ENCODE results near the gene WRNIP1.
"Not testable (repeated sequence)": the region's sequence is repeated elsewhere in the genome, so short reads cannot be mapped to it uniquely, and the experiment has no call there.

The WRNIP1 gene

DNA sequence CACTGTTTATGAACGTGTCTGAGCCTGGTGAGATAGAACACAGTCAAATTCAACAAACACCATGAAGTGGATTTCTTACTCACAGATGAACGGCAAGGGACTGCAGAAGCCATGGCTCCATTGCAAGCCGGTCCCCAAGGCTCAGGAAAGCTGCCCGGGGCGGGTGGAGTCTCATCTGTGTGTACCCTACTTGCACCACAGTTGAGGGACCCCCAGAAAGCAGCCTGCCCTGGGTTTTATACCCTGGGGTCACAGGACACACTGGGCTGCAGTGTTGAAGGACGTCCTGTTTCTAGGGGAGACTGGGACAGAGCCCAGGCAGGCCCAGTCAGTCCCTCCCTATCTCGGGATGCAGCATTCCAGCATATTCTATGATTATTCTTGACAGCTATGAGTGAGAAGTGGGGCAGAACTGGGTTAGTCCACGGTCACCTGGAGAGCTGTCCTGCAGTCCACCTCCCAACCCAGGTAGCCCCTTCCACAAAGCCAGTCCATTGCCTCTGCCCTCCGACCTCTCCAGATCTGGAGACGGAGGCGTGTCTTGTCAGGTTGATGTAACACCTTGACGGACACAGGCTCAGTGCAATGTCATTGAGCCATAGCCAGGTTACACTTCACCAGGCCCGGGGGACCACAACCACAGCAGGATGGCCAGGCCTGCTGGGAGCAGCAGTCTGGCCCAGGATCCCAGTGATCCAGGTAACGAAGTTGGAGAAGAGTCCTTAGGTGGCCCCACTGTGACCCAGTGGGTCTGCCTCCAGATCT is 35.5 kb downstream of the WRNIP1 start:
- DNase-seq = no peak
- H3K27me3 ChIP-seq = no peaks in the 10 kb centered on the region
- TF ChIP-seq, protein P1, sequence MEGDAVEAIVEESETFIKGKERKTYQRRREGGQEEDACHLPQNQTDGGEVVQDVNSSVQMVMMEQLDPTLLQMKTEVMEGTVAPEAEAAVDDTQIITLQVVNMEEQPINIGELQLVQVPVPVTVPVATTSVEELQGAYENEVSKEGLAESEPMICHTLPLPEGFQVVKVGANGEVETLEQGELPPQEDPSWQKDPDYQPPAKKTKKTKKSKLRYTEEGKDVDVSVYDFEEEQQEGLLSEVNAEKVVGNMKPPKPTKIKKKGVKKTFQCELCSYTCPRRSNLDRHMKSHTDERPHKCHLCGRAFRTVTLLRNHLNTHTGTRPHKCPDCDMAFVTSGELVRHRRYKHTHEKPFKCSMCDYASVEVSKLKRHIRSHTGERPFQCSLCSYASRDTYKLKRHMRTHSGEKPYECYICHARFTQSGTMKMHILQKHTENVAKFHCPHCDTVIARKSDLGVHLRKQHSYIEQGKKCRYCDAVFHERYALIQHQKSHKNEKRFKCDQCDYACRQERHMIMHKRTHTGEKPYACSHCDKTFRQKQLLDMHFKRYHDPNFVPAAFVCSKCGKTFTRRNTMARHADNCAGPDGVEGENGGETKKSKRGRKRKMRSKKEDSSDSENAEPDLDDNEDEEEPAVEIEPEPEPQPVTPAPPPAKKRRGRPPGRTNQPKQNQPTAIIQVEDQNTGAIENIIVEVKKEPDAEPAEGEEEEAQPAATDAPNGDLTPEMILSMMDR (IDR thresholded peaks at IDR 0.05; ENCODE audit: low read depth, low read length) = no peak
- H3K4me3 ChIP-seq (ENCODE audit: low read depth, low read length) = no peak overlapping the region
- H3K4me1 ChIP-seq = no peaks in the 10 kb centered on the region
- H3K9me3 ChIP-seq = no peaks in the 10 kb centered on the region; the same call in 1 of the 2 replicates
- H3K36me3 ChIP-seq = no peaks in the 10 kb centered on the region

DNA sequence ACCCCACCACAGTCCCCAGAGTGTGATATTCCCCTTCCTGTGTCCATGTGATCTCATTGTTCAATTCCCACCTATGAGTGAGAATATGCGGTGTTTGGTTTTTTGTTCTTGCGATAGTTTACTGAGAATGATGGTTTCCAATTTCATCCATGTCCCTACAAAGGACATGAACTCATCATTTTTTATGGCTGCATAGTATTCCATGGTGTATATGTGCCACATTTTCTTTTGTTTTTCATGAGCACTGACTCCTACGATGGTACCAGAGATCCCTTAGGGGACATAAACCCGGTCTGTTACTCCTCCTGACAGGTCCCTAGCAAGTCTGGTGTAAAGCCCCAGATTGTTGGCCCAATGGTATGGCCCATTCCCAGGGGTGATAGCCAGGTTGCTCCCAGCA is 36.5 kb downstream of the WRNIP1 start:
- not testable (repeated sequence) for H3K27me3 ChIP-seq; H3K9me3 ChIP-seq; H3K4me1 ChIP-seq; DNase-seq; H3K36me3 ChIP-seq; H3K4me3 ChIP-seq (ENCODE audit: low read depth, low read length)

DNA sequence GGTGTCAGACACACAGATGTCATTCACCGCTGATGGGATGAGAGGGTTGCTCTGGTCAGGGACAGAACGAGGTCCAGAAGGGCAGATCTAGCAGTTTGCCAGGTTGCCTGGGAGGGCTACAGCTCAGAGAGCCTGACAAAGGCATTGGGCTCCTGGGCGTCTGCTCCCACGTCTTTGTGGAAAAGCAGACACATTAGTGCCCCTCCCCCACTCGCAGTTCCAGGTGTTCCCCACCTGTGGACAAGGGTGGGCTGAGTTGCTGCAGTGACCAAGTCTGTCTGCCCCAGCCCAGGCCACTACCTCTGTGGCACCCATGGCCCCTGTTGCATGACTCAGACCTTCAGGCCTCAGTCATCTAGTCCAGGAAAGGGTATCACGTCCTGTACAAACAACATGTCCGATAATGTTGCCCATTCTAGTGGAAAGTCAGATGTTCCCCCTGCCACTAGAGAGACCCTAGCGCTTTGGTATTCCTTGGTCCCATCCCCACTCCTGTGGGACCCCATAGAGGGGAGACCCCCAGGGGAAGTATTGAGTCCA is 37.4 kb downstream of the WRNIP1 start:
- H3K36me3 ChIP-seq = no peaks in the 10 kb centered on the region
- no peak for DNase-seq
- H3K9me3 ChIP-seq = no peaks in the 10 kb centered on the region; the same call in 1 of the 2 replicates
- H3K27me3 ChIP-seq = no peaks in the 10 kb centered on the region
- H3K4me3 ChIP-seq (ENCODE audit: low read depth, low read length) = no peak overlapping the region
- TF ChIP-seq, protein P1 (IDR thresholded peaks at IDR 0.05; ENCODE audit: low read depth, low read length) = no peak
- no peaks in the 10 kb centered on the region for H3K4me1 ChIP-seq

DNA sequence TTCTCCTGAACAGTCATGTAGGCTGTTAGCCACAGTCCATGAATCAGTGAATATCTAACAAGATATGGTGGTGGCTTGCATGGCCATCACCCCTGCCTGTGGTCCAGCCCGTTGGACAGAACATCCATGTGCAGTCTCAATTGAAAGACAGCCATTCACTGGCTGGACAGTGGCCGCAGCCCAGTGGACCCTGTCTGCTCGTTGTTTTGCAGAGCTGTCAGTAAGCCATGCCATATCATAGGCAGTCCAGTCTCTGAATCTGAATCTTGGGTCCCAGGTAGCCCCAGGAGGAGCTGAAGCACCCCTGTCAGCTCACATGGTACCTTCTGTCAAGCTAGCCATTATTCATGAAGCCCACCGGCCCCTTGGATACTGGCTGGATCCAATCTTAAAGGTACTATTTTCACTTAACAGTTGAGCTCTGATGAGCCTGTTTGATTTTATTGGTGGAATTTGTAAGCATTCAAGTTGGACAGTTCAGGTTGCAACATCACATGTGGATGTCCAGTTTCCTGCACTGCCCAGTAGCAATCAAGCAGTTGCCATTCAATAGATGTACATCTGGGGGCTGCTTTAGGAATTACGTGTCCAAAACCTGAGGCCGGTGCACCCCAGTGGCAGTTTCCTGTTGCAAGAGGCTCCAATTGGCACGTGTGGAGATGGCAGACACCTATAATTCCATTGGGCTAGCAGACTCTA is 38.7 kb downstream of the WRNIP1 start:
- TF ChIP-seq, protein P1 (IDR thresholded peaks at IDR 0.05; ENCODE audit: low read depth, low read length) = no peak
- H3K4me3 ChIP-seq (ENCODE audit: low read depth, low read length) = no peak overlapping the region
- no peaks in the 10 kb centered on the region for H3K4me1 ChIP-seq
- no peaks in the 10 kb centered on the region for H3K36me3 ChIP-seq
- no peaks in the 10 kb centered on the region; the same call in 1 of the 2 replicates for H3K9me3 ChIP-seq
- no peaks in the 10 kb centered on the region for H3K27me3 ChIP-seq
- no peak for DNase-seq

DNA sequence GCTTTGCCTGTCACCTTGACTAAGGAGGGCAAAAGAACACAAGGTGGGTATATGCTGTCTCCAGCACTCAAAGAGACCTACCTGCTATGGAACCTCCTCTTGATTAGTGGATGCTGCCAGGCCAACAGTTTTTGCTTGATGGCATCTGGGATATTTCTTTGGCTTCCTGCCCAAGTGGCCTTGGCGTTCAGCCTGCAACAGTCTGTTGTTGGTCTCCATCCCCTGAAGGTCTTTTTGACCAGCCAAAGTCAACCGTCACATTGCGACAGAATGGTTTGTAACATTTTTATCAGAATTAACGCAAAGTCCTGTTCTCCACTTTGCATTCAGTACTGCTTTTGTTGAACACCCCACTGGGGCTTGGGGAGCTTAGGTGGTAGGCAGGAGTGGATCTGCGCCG is 39.3 kb downstream of the WRNIP1 start:
- TF ChIP-seq, protein P1 (IDR thresholded peaks at IDR 0.05; ENCODE audit: low read depth, low read length) = no peak

DNA sequence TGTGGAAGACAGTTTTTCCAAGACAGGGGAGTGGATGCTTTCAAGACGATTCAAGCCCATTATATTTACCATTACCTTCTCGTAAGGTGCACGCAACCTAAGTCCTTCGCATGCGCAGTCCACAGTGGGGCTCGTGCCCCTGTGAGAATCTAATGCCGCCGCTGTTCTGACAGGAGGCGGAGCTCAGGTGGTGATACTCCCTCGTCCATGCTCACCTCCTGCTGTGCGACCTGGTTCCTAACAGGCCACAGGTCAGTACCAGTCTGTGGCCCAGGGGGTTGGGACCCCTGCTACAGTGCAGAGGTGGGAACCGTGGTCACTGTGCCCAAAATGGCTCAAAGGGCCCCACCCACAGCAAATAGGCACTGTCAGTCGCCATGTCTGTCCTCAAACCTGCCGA is 39.8 kb downstream of the WRNIP1 start:
- no peaks in the 10 kb centered on the region for H3K36me3 ChIP-seq
- no peaks in the 10 kb centered on the region for H3K4me1 ChIP-seq
- no peaks in the 10 kb centered on the region for H3K27me3 ChIP-seq
- no peak for DNase-seq
- H3K4me3 ChIP-seq (ENCODE audit: low read depth, low read length) = no peak overlapping the region
- H3K9me3 ChIP-seq = no peaks in the 10 kb centered on the region; the same call in 1 of the 2 replicates
- TF ChIP-seq, protein P1 (IDR thresholded peaks at IDR 0.05; ENCODE audit: low read depth, low read length) = no peak

More for the DNA sequence above, 39.3 kb downstream of the WRNIP1 start:
- DNase-seq = no peak
- H3K9me3 ChIP-seq = no peaks in the 10 kb centered on the region; the same call in 1 of the 2 replicates
- H3K36me3 ChIP-seq = no peaks in the 10 kb centered on the region
- no peaks in the 10 kb centered on the region for H3K4me1 ChIP-seq
- no peaks in the 10 kb centered on the region for H3K27me3 ChIP-seq
- H3K4me3 ChIP-seq (ENCODE audit: low read depth, low read length) = no peak overlapping the region

All from BE2C (cell line).